Activated CD4-positive, alpha-beta T cell treated with anti-CD3 and anti-CD28 coated beads, Interleukin-2, amount 10 ng/mL, durations not matched to agents 7 days and 5 days (primary cell): Measurements from ENCODE around the gene ITGB8. TPM values are rescaled to one million over a fixed set of nuclear protein-coding genes. Genes with fewer than 3 reads are reported as not detected.

Experiments
- CTCF ChIA-PET: fragments of 350-600 bp; sonication (Branson Sonifier 250); formaldehyde crosslinking; loops from one replicate; lab custom pipeline; 2021; ENCODE audit warnings: antibody characterized with exemption; lab: Charles Lee
- POLR2A ChIA-PET: fragments of 350-600 bp; sonication (Branson Sonifier 250); formaldehyde crosslinking; loops from one replicate; lab custom pipeline; 2021; ENCODE audit warnings: antibody characterized with exemption; lab: Charles Lee
- DNase-seq: peaks from one replicate; pipeline ENCODE4 v3.0.0-alpha.2; 2020
- H3K27ac Mint-ChIP-seq: one replicate; pipeline ENCODE4 v1.8.0; 2021; ENCODE audit warnings: mild to moderate bottlenecking, moderate library complexity, mixed read lengths
- H3K27me3 Mint-ChIP-seq: one replicate; pipeline ENCODE4 v1.8.0; 2021; ENCODE audit warnings: mixed read lengths
- H3K36me3 Mint-ChIP-seq: one replicate; pipeline ENCODE4 v1.8.0; 2021; ENCODE audit warnings: low read depth, mixed read lengths
- H3K4me1 Mint-ChIP-seq: one replicate; pipeline ENCODE4 v1.8.0; 2021; ENCODE audit warnings: mixed read lengths
- H3K4me3 Mint-ChIP-seq: one replicate; pipeline ENCODE4 v1.8.0; 2021; ENCODE audit warnings: mild to moderate bottlenecking, moderate library complexity, mixed read lengths
- H3K9me3 Mint-ChIP-seq: one replicate; pipeline ENCODE4 v1.8.0; 2021; ENCODE audit warnings: mixed read lengths
- total RNA-seq, 2 experiments: library from RNA; stranded (reverse); gene quantifications; one replicate each; pipeline ENCODE4 v1.2.3, GENCODE V29; 2021

The ITGB8 gene
- total RNA-seq, 2 experiments from 2014 or later, result not detected

GRCh38 chr7:20404320-20404719 lies 73.6 kb downstream of the ITGB8 start:
- Mint-ChIP-seq H3K4me1 (no peaks in the 10 kb centered on the region), H3K9me3 (no peaks in the 10 kb centered on the region), H3K36me3 (no peaks in the 10 kb centered on the region), H3K27me3 (no peaks in the 10 kb centered on the region), H3K27ac (no peak overlapping the region), H3K4me3 (no peak overlapping the region)
- DNase-seq, result no peak
- POLR2A ChIA-PET, result no interaction called here
- CTCF ChIA-PET, result no interaction called here

- H3K4me3 Mint-ChIP-seq, result no peak overlapping the region
- no peaks in the 10 kb centered on the region for H3K9me3 Mint-ChIP-seq
- ChIA-PET CTCF (interaction anchor here (2.1 kb wide), 1 partner anchor 10 kb away, joined by 4 read pairs; no protein-coding TSS in a partner anchor), POLR2A (no interaction called here)
- H3K4me1 Mint-ChIP-seq, result no peaks in the 10 kb centered on the region
- DNase-seq, result no peak
- no peak overlapping the region for H3K27ac Mint-ChIP-seq
- no peaks in the 10 kb centered on the region for H3K36me3 Mint-ChIP-seq
- H3K27me3 Mint-ChIP-seq, result no peaks in the 10 kb centered on the region
These were observed 77.1 kb downstream of the ITGB8 start for GRCh38 chr7:20407585-20408466.

- H3K36me3 Mint-ChIP-seq, result no peaks in the 10 kb centered on the region
These were observed 77.7 kb downstream of the ITGB8 start for GRCh38 chr7:20408467-20408826.

DNA sequence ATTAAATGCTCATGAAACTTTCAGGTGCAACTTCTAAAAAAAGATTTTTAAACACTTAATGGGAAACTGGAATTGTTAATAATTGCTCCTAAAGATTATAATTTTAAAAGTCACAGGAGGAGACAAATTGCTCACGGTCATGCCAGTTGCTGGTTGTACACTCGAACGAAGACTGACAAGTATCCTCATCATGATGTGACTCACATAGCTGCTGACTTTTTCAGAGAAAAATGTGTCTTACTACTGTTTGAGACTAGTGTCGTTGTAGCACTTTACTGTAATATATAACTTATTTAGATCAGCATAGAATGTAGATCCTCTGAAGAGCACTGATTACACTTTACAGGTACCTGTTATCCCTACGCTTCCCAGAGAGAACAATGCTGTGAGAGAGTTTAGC lies 79.3 kb downstream of the ITGB8 start:
- Mint-ChIP-seq H3K27ac (no peak overlapping the region), H3K27me3 (no peaks in the 10 kb centered on the region), H3K9me3 (no peaks in the 10 kb centered on the region), H3K4me1 (no peaks in the 10 kb centered on the region), H3K4me3 (no peak overlapping the region), H3K36me3 (no peaks in the 10 kb centered on the region)
- ChIA-PET POLR2A (no interaction called here), CTCF (no interaction called here)
- DNase-seq, result no peak

More at GRCh38 chr7:20408467-20408826, 77.7 kb downstream of the ITGB8 start:
- DNase-seq, result no peak
- ChIA-PET POLR2A (no interaction called here), CTCF (interaction anchor here (2.1 kb wide), 1 partner anchor 9 kb away, joined by 4 read pairs; no protein-coding TSS in a partner anchor)
- Mint-ChIP-seq H3K27me3 (no peaks in the 10 kb centered on the region), H3K9me3 (no peaks in the 10 kb centered on the region), H3K4me3 (no peak overlapping the region), H3K27ac (no peak overlapping the region), H3K4me1 (no peaks in the 10 kb centered on the region)

DNA sequence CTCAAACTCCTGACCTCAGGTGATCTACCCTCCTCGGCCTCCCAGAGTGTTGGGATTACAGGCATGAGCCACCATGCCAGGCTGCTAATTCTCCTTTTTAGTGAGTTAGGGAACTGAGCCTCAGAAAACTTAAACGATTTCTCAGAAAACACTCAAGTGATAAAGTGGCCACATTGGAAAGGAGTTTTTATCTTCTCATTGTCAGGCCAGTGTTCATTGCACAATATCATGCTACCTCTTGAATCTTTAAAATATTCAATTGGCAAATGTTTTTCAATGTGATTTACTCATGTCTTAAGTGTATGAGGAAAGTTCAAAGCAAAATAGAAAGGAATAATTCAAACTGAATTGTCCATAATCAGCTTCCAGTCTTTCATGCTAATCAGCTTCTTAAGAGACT lies 80.7 kb downstream of the ITGB8 start:
- H3K27me3 Mint-ChIP-seq, result no peaks in the 10 kb centered on the region
- no peak overlapping the region for H3K27ac Mint-ChIP-seq
- POLR2A ChIA-PET, result no interaction called here
- H3K4me1 Mint-ChIP-seq, result no peaks in the 10 kb centered on the region
- no peaks in the 10 kb centered on the region for H3K36me3 Mint-ChIP-seq
- no peaks in the 10 kb centered on the region for H3K9me3 Mint-ChIP-seq
- no peak for DNase-seq
- H3K4me3 Mint-ChIP-seq, result no peak overlapping the region
- CTCF ChIA-PET, result no interaction called here

DNA sequence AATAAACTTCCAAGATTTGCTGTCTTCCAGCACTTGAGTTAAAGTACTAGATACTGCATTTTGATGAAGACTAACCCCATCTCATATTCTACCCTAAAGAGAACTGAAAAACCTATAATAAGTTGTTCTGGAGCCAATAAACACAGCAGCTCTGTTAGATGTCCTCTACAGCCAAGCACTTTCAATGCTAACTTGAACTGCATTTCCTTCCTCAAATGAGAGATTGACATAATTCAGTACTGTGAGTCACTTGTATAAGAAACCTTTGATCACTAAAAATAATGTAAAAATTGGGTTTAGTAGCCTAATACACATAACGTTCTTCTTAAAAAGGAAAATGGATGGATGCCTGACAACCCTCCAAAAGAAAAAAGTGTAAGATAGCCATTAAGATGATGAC lies 81.3 kb downstream of the ITGB8 start:
- H3K4me1 Mint-ChIP-seq, result no peaks in the 10 kb centered on the region
- POLR2A ChIA-PET, result no interaction called here
- no peak overlapping the region for H3K4me3 Mint-ChIP-seq
- no peaks in the 10 kb centered on the region for H3K9me3 Mint-ChIP-seq
- no peaks in the 10 kb centered on the region for H3K36me3 Mint-ChIP-seq
- no peak overlapping the region for H3K27ac Mint-ChIP-seq
- CTCF ChIA-PET, result no interaction called here
- no peaks in the 10 kb centered on the region for H3K27me3 Mint-ChIP-seq
- DNase-seq, result no peak

DNA sequence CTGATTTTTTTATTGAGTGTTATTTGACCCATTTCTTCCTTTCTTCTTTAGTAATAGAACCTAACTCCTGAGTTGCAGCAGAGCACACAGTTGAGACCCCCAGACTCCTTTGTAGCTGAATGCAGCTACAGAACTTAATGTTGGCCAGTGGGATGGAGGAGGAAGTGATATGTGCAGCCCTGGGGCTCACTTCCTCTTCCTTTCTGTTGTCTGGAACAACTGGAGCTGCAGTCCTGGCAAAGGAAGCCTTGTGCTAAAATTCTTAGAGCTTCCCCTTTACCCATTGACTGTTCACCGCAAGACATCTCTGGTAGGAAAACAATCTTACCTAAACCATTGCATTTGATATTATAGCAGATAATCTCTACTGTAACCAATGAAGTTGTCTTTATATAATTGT lies 86.6 kb downstream of the ITGB8 start:
- DNase-seq, result no peak

GRCh38 chr7:20417675-20418382 lies 87.1 kb downstream of the ITGB8 start:
- H3K36me3 Mint-ChIP-seq, result no peaks in the 10 kb centered on the region
- no peak overlapping the region for H3K4me3 Mint-ChIP-seq
- no peaks in the 10 kb centered on the region for H3K27me3 Mint-ChIP-seq
- POLR2A ChIA-PET, result no interaction called here
- no peaks in the 10 kb centered on the region for H3K4me1 Mint-ChIP-seq
- CTCF ChIA-PET, result interaction anchor here (1.3 kb wide), 1 partner anchor 10 kb away, joined by 4 read pairs; no protein-coding TSS in a partner anchor
- DNase-seq, result no peak
- no peaks in the 10 kb centered on the region for H3K9me3 Mint-ChIP-seq
- H3K27ac Mint-ChIP-seq, result no peak overlapping the region

More for the DNA sequence above, 86.6 kb downstream of the ITGB8 start:
- no peak overlapping the region for H3K4me3 Mint-ChIP-seq
- no peaks in the 10 kb centered on the region for H3K4me1 Mint-ChIP-seq
- H3K36me3 Mint-ChIP-seq, result no peaks in the 10 kb centered on the region
- ChIA-PET CTCF (interaction anchor here (1.3 kb wide), 1 partner anchor 10 kb away, joined by 4 read pairs; no protein-coding TSS in a partner anchor), POLR2A (no interaction called here)
- H3K27me3 Mint-ChIP-seq, result no peaks in the 10 kb centered on the region
- H3K27ac Mint-ChIP-seq, result no peak overlapping the region
- H3K9me3 Mint-ChIP-seq, result no peaks in the 10 kb centered on the region

- H3K27me3 Mint-ChIP-seq, result no peaks in the 10 kb centered on the region
- H3K36me3 Mint-ChIP-seq, result no peaks in the 10 kb centered on the region
- no peak for DNase-seq
- H3K9me3 Mint-ChIP-seq, result no peaks in the 10 kb centered on the region
- H3K4me1 Mint-ChIP-seq, result no peaks in the 10 kb centered on the region
- CTCF ChIA-PET, result no interaction called here
- POLR2A ChIA-PET, result no interaction called here
- H3K27ac Mint-ChIP-seq, result no peak overlapping the region
- no peak overlapping the region for H3K4me3 Mint-ChIP-seq
These were observed 93.8 kb downstream of the ITGB8 start for GRCh38 chr7:20424500-20424899.

DNA sequence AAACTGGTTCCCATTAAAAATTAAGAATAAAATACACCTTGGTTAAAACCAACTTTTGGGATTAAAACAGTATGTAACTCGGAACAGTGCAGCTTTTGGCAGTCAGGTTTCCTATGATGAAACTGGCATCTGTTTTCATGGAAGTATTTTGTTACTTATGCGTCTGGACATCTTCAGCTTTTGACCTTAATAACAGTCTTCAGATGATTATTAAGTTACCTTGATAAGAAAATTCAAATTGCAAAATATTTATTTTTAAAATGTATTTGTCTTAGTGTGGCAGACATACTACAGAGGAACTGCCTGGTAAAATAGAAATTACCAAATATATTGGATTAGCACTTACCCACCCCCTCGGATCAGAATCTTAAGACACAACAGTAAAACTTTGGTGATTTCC lies 100.0 kb downstream of the ITGB8 start:
- no peak overlapping the region for H3K27ac Mint-ChIP-seq
- H3K36me3 Mint-ChIP-seq, result no peaks in the 10 kb centered on the region
- no peak for DNase-seq
- no peak overlapping the region for H3K4me3 Mint-ChIP-seq
- CTCF ChIA-PET, result no interaction called here
- no peaks in the 10 kb centered on the region for H3K4me1 Mint-ChIP-seq
- no peaks in the 10 kb centered on the region for H3K27me3 Mint-ChIP-seq
- H3K9me3 Mint-ChIP-seq, result no peaks in the 10 kb centered on the region
- POLR2A ChIA-PET, result no interaction called here

DNA sequence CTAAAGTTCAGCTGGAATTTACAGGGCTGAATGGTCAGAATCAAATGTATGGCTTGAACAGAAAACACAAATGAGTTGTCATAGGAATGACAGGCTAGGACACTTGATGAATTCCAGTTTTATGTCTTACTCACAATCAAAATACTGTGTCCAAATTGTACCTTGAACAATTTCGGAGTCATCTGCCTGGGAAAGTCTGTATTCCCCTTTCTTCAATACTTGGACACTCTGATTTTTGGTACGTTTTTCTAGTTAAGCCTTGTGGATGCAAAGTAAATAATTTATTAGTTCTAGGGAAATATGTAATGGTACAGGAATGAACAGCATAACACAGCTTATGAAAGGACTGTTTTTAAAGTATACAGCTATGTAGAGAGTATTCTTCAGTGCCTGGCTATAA lies 100.4 kb downstream of the ITGB8 start:
- Mint-ChIP-seq H3K27me3 (no peaks in the 10 kb centered on the region), H3K4me3 (no peak overlapping the region), H3K27ac (no peak overlapping the region), H3K4me1 (no peaks in the 10 kb centered on the region), H3K36me3 (no peaks in the 10 kb centered on the region), H3K9me3 (no peaks in the 10 kb centered on the region)
- ChIA-PET CTCF (no interaction called here), POLR2A (no interaction called here)
- no peak for DNase-seq

GRCh38 chr7:20432071-20432470 lies 101.4 kb downstream of the ITGB8 start:
- H3K4me3 Mint-ChIP-seq, result no peak overlapping the region
- POLR2A ChIA-PET, result no interaction called here

DNA sequence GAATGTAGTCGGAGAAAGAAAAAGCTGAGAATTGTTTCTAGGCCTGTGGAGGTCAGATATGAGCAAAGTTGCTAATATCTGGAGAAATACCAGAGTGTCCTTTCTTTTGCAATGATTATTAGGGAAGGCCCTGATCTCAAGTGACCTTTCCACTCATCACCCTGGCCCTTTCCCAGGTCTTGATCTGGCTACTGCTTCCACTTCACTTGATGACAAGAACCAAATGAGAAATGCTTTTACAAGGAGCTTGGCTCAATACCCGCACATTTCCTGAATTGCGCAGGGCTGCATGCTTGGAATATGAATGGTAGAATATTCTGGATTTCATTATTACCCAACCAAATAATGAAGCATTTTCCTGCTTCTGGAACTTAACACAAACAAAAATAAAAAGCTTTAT lies 104.6 kb downstream of the ITGB8 start:
- CTCF ChIA-PET, result no interaction called here
- H3K9me3 Mint-ChIP-seq, result no peaks in the 10 kb centered on the region
- POLR2A ChIA-PET, result no interaction called here

More at GRCh38 chr7:20432071-20432470, 101.4 kb downstream of the ITGB8 start:
- Mint-ChIP-seq H3K27me3 (no peaks in the 10 kb centered on the region), H3K9me3 (no peaks in the 10 kb centered on the region), H3K4me1 (no peaks in the 10 kb centered on the region), H3K36me3 (no peaks in the 10 kb centered on the region), H3K27ac (no peak overlapping the region)
- DNase-seq, result no peak
- CTCF ChIA-PET, result no interaction called here

More for the DNA sequence above, 104.6 kb downstream of the ITGB8 start:
- no peaks in the 10 kb centered on the region for H3K4me1 Mint-ChIP-seq
- no peaks in the 10 kb centered on the region for H3K36me3 Mint-ChIP-seq
- H3K27ac Mint-ChIP-seq, result no peak overlapping the region
- H3K4me3 Mint-ChIP-seq, result no peak overlapping the region
- DNase-seq, result no peak
- no peaks in the 10 kb centered on the region for H3K27me3 Mint-ChIP-seq
